H9 (cell line): Measurements from ENCODE around the gene GGT6. TPM values are rescaled to one million over a fixed set of nuclear protein-coding genes. Genes with fewer than 3 reads are reported as not detected.

Experiments used
- DNase-seq: peaks from one replicate; pipeline ENCODE4 v3.0.0-alpha.2; 2017
- H2AFZ ChIP-seq: one replicate; pipeline ENCODE4 v1.6.1; 2013; ENCODE audit warnings: mild to moderate bottlenecking, low read length, control low read depth, moderate library complexity
- H2AK5ac ChIP-seq: 2 replicates; pipeline ENCODE4 v1.6.1; 2013; ENCODE audit warnings: low read length, control low read depth, mixed read lengths; ENCODE audit not compliant: insufficient read length
- H2BK120ac ChIP-seq: one replicate; pipeline ENCODE4 v1.6.1; 2013; ENCODE audit warnings: low read depth, mild to moderate bottlenecking, low read length, control low read depth, inconsistent platforms; ENCODE audit not compliant: poor library complexity, severe bottlenecking
- H2BK12ac ChIP-seq: 2 replicates; pipeline ENCODE4 v1.6.1; 2013; ENCODE audit warnings: low read length, control low read depth, mixed read lengths, low read depth; ENCODE audit not compliant: insufficient read length
- H2BK15ac ChIP-seq: 2 replicates; pipeline ENCODE4 v1.6.1; 2013; ENCODE audit warnings: low read depth, low read length, control low read depth
- H2BK20ac ChIP-seq: one replicate; pipeline ENCODE4 v1.6.1; 2013; ENCODE audit warnings: low read depth, mild to moderate bottlenecking, low read length, control low read depth, inconsistent platforms; ENCODE audit not compliant: poor library complexity, severe bottlenecking
- H2BK5ac ChIP-seq: 2 replicates; pipeline ENCODE4 v1.6.1; 2013; ENCODE audit warnings: low read length, control low read depth, mixed read lengths; ENCODE audit not compliant: insufficient read length
- H3K14ac ChIP-seq: 2 replicates; pipeline ENCODE4 v1.6.1; 2013; ENCODE audit warnings: low read length, control low read depth; ENCODE audit not compliant: insufficient read depth
- H3K18ac ChIP-seq: 2 replicates; pipeline ENCODE4 v1.6.1; 2013; ENCODE audit warnings: low read depth, mild to moderate bottlenecking, mixed read lengths, low read length, control low read depth; ENCODE audit not compliant: insufficient read length
- H3K23ac ChIP-seq: 2 replicates; pipeline ENCODE4 v1.6.1; 2013; ENCODE audit warnings: low read length, control low read depth, mixed read lengths, low read depth; ENCODE audit not compliant: insufficient read length
- H3K23me2 ChIP-seq: 2 replicates; pipeline ENCODE4 v1.6.1; 2013; ENCODE audit warnings: low read depth, mild to moderate bottlenecking, mixed read lengths, low read length, control low read depth; ENCODE audit not compliant: insufficient read length, poor library complexity, severe bottlenecking
- H3K27ac ChIP-seq: 2 replicates; pipeline ENCODE4 v1.5.1; 2013; ENCODE audit warnings: low read length, control low read depth, mixed read lengths, low read depth; ENCODE audit not compliant: insufficient read length
- H3K27me3 ChIP-seq: 2 replicates; pipeline ENCODE4 v1.6.1; 2013; ENCODE audit warnings: low read length, control low read depth, inconsistent platforms; ENCODE audit not compliant: insufficient read depth
- H3K4ac ChIP-seq: 2 replicates; pipeline ENCODE4 v1.6.1; 2013; ENCODE audit warnings: low read depth, mild to moderate bottlenecking, control low read depth, inconsistent platforms, low read length, moderate library complexity
- H3K4me1 ChIP-seq: 2 replicates; pipeline ENCODE4 v1.6.1; 2013; ENCODE audit warnings: low read length, control low read depth, inconsistent platforms; ENCODE audit not compliant: insufficient read depth
- H3K4me2 ChIP-seq: 2 replicates; pipeline ENCODE4 v1.6.1; 2013; ENCODE audit warnings: low read length, control low read depth, mixed read lengths; ENCODE audit not compliant: insufficient read length, insufficient read depth
- H3K56ac ChIP-seq: 2 replicates; pipeline ENCODE4 v1.6.1; 2013; ENCODE audit warnings: low read depth, mild to moderate bottlenecking, mixed read lengths, low read length, control low read depth; ENCODE audit not compliant: insufficient read length
- H3K79me1 ChIP-seq: 2 replicates; pipeline ENCODE4 v1.6.1; 2013; ENCODE audit warnings: low read depth, mild to moderate bottlenecking, moderate library complexity, low read length, control low read depth, inconsistent platforms; ENCODE audit not compliant: insufficient read depth, poor library complexity, severe bottlenecking
- H3K79me2 ChIP-seq: 2 replicates; pipeline ENCODE4 v1.6.1; 2013; ENCODE audit warnings: low read length, control low read depth, inconsistent platforms; ENCODE audit not compliant: insufficient read depth
- H3K9ac ChIP-seq: 2 replicates; pipeline ENCODE4 v1.6.1; 2013; ENCODE audit warnings: low read length, control low read depth, mixed read lengths; ENCODE audit not compliant: insufficient read length; ENCODE audit errors: extremely low read depth
- H3K9me3 ChIP-seq: one replicate; pipeline ENCODE4 v1.6.1; 2013; ENCODE audit warnings: low read depth, low read length, inconsistent platforms; ENCODE audit not compliant: control insufficient read depth
- H3T11ph ChIP-seq: one replicate; pipeline ENCODE4 v1.6.1; 2013; ENCODE audit warnings: mild to moderate bottlenecking, low read length, control low read depth, inconsistent platforms
- H4K20me1 ChIP-seq: one replicate; pipeline ENCODE4 v1.6.1; 2013; ENCODE audit not compliant: control insufficient read depth, insufficient read length, insufficient read depth
- H4K5ac ChIP-seq: 2 replicates; pipeline ENCODE4 v1.6.1; 2013; ENCODE audit warnings: low read depth, mild to moderate bottlenecking, mixed read lengths, low read length, control low read depth; ENCODE audit not compliant: insufficient read length
- H4K8ac ChIP-seq: replicated peaks from 2 replicates; pipeline ENCODE4 v1.6.1; 2013; ENCODE audit warnings: low read length, control low read depth, mixed read lengths, low read depth; ENCODE audit not compliant: insufficient read length
- H4K91ac ChIP-seq: 2 replicates; pipeline ENCODE4 v1.6.1; 2013; ENCODE audit warnings: low read depth, mild to moderate bottlenecking, moderate library complexity, mixed read lengths, low read length, control low read depth; ENCODE audit not compliant: insufficient read length
- H3K27ac Mint-ChIP-seq, 3 experiments: 2 replicates in 2 of 3; 3 replicates in 1 of 3; pipeline ENCODE4 v1.8.0; 2020 to 2021; ENCODE audit warnings: mixed read lengths in 3 of 3, mild to moderate bottlenecking in 1 of 3, moderate library complexity in 1 of 3
- H3K27me3 Mint-ChIP-seq: 2 replicates; pipeline ENCODE4 v1.8.0; 2021; ENCODE audit warnings: low read depth, mild to moderate bottlenecking, moderate library complexity, mixed read lengths
- H3K36me3 Mint-ChIP-seq, 3 experiments: 2 replicates in 2 of 3; 3 replicates in 1 of 3; pipeline ENCODE4 v1.8.0; 2020 to 2021; ENCODE audit warnings: low read depth in 3 of 3, mixed read lengths in 3 of 3; ENCODE audit not compliant: insufficient read depth in 1 of 3
- H3K4me1 Mint-ChIP-seq, 2 experiments: 2 replicates each; pipeline ENCODE4 v1.8.0; 2020; ENCODE audit warnings: mixed read lengths in 2 of 2
- H3K4me3 Mint-ChIP-seq, 2 experiments: 2 replicates in 1 of 2; 3 replicates in 1 of 2; pipeline ENCODE4 v1.8.0; 2020 to 2021; ENCODE audit warnings: mild to moderate bottlenecking in 2 of 2, mixed read lengths in 2 of 2, moderate library complexity in 1 of 2
- H3K9me3 Mint-ChIP-seq, 2 experiments: 2 replicates in 1 of 2; 3 replicates in 1 of 2; pipeline ENCODE4 v1.8.0; 2020; ENCODE audit warnings: mild to moderate bottlenecking in 2 of 2, mixed read lengths in 2 of 2, moderate library complexity in 1 of 2
- CTCF ChIP-seq: fragments of 200-600 bp; sonication (generic); conservative IDR thresholded peaks from 3 replicates; pipeline ENCODE4 v1.8.0; 2021; ENCODE audit warnings: antibody characterized with exemption, mild to moderate bottlenecking
- WGBS: extraction: QIAGEN DNeasy Blood & Tissue Kit; methylation state at CpG from one replicate; pipeline ENCODE4 v1.1.7; 2013; ENCODE audit warnings: missing lambda C conversion rate, low lambda C conversion rate, mixed read lengths; ENCODE audit not compliant: insufficient read length; ENCODE audit errors: extremely low coverage; 5-methylcytosine and 5-hydroxymethylcytosine counted together
- total RNA-seq: library from RNA; stranded (reverse); gene quantifications from 2 replicates; pipeline ENCODE4 v1.2.1, GENCODE V29; 2021

The GGT6 gene
- total RNA-seq, 1 experiment from 2014 or later = 0.17 TPM

- Mint-ChIP-seq H3K4me1 (peaks cover 13 to 32% of the 10 kb centered on the region in 2 experiments), H3K9me3 (no peaks in the 10 kb centered on the region)
- no CpG with 5 or more reads among the region's 7 CpGs for WGBS
Measured at GRCh38 chr17:4587195-4587594, 26.8 kb upstream of the GGT6 start.

More at GRCh38 chr17:4587195-4587594, 26.8 kb upstream of the GGT6 start:
- Mint-ChIP-seq H3K27ac (no peak overlapping the region), H3K27me3 (peaks cover 64% of the 10 kb centered on the region), H3K4me3 (no peak overlapping the region), H3K36me3 (no peaks in the 10 kb centered on the region; a peak in 1 of 7 replicates)
- no peak overlapping the region for H3K56ac ChIP-seq
- H4K20me1 ChIP-seq = peaks cover 2% of the 10 kb centered on the region
- no peak overlapping the region for H2BK120ac ChIP-seq
- no peak overlapping the region for H3K18ac ChIP-seq
- H2BK12ac ChIP-seq = no peak overlapping the region
- no peaks in the 10 kb centered on the region for H3K4me1 ChIP-seq
- no peak overlapping the region for H3K14ac ChIP-seq
- H2BK5ac ChIP-seq = no peak overlapping the region
- H2BK20ac ChIP-seq = no peak overlapping the region
- H4K8ac ChIP-seq = no peak overlapping the region
- H3K9ac ChIP-seq = no peak overlapping the region
- no peak for TF ChIP-seq CTCF
- no peak overlapping the region for H3T11ph ChIP-seq
- no peak overlapping the region for H2AK5ac ChIP-seq
- no peak overlapping the region for H3K27ac ChIP-seq
- peaks cover 8% of the 10 kb centered on the region for H3K23me2 ChIP-seq
- H4K5ac ChIP-seq = no peak overlapping the region
- no peak overlapping the region for H4K91ac ChIP-seq
- no peaks in the 10 kb centered on the region for H3K79me1 ChIP-seq
- H2BK15ac ChIP-seq = no peak overlapping the region
- no peak overlapping the region for H3K23ac ChIP-seq
- peaks cover 22% of the 10 kb centered on the region; the same call in 1 of the 2 replicates for H3K27me3 ChIP-seq
- no peak for DNase-seq
- H3K4ac ChIP-seq = no peak overlapping the region
- H2AFZ ChIP-seq = no peak overlapping the region
- H3K9me3 ChIP-seq = no peaks in the 10 kb centered on the region
- no peak overlapping the region for H3K4me2 ChIP-seq
- H3K79me2 ChIP-seq = no peaks in the 10 kb centered on the region
